ENCODE measurements around the gene KLHL10. TPM values are rescaled to one million over a fixed set of nuclear protein-coding genes. Genes with fewer than 3 reads are reported as not detected.

The KLHL10 gene
- polyA plus RNA-seq, 1 of the 3 experiments (the other 2 are of a cell fraction), result 0.02 TPM

DNA sequence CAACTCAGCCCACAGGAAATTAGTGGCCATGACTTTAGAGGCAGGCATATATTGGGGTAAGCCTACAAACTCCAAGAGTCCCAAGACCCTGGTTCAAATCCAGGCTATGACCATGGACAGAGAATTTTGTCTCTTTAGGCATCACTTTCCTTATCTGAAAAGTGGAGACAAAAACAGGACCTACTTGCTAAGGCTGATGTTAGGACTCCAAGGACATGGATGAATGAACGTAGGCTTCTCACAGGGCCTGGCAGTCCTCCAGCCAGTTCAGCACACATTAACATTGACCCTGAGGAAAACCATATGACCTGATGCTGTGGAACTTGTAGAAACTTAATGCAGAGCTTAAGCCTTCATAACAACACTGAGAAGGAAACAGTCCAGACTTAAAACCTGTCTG is 23.4 kb upstream of the KLHL10 start:
- Histone ChIP-seq H3K9me3 (no peaks in the 10 kb centered on the region), H3K4me2 (peak overlapping the region; percentile 99), H3K9ac (peak overlapping the region; percentile 87), H3F3A (replicated peaks; ENCODE audit: insufficient read depth) (no peaks in the 10 kb centered on the region), H3K4me3 (ENCODE audit: low read depth in 2 of 2, low read length in 1 of 2) (peak overlapping the region; percentile 75 to 93), H4K20me1 (ENCODE audit: insufficient read depth) (peaks cover 14% of the 10 kb centered on the region), H3K27me3 (ENCODE audit: insufficient read depth) (no peaks in the 10 kb centered on the region), H3K79me2 (ENCODE audit: insufficient read depth) (peaks cover 73% of the 10 kb centered on the region), H3K4me1 (ENCODE audit: control insufficient read depth in 1 of 2, insufficient read depth in 2 of 2, low read depth in 1 of 2, low read length in 1 of 2) (peaks cover 15 to 24% of the 10 kb centered on the region in 2 experiments; a peak in 2 of 4 replicates), H3K36me3 (replicated peaks in 1 of 2; ENCODE audit: control insufficient read depth in 1 of 2, insufficient read depth in 2 of 2, low read length in 1 of 2) (peaks cover 3 to 11% of the 10 kb centered on the region in 2 experiments), H2AFZ (ENCODE audit: low read depth) (no peak overlapping the region), H3K9me2 (no peaks in the 10 kb centered on the region), H3K27ac (ENCODE audit: low read depth in 2 of 2, low read length in 1 of 2) (no peak overlapping the region; a peak in 1 of 4 replicates)
- POLR2A ChIA-PET, result no interaction called here
- DNase-seq, result no peak
- TF ChIP-seq, protein P1, sequence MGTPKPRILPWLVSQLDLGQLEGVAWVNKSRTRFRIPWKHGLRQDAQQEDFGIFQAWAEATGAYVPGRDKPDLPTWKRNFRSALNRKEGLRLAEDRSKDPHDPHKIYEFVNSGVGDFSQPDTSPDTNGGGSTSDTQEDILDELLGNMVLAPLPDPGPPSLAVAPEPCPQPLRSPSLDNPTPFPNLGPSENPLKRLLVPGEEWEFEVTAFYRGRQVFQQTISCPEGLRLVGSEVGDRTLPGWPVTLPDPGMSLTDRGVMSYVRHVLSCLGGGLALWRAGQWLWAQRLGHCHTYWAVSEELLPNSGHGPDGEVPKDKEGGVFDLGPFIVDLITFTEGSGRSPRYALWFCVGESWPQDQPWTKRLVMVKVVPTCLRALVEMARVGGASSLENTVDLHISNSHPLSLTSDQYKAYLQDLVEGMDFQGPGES (IDR thresholded peaks at IDR 0.05; ENCODE audit: low read depth, low read length), result no peak
- TF ChIP-seq REST (IDR thresholded peaks at IDR 0.05; ENCODE audit: low read depth, low read length) (0 out of 2 replicates have a peak, but pooled peaks have one; percentile 45), NFIC (IDR thresholded peaks at IDR 0.05; ENCODE audit: borderline replicate concordance) (no peak), MEF2A (IDR thresholded peaks at IDR 0.05; ENCODE audit: borderline replicate concordance, low read depth) (no peak)
- 79% methylated on average over 1 of the region's 1 CpG for WGBS (ENCODE audit: low lambda C conversion rate)
- CTCF ChIA-PET, result interaction anchor here (1.0 to 2.1 kb wide), 3 partner anchors 13 to 158 kb away, joined by 3 to 9 read pairs (median 4); no protein-coding TSS in a partner anchor

GRCh38 chr17:41816637-41817320 is 20.8 kb upstream of the KLHL10 start:
- ChIA-PET POLR2A (no interaction called here), CTCF (interaction anchor here (1.0 to 1.2 kb wide), 2 partner anchors 10 to 16 kb away, joined by 3 read pairs; no protein-coding TSS in a partner anchor)
- 99% methylated on average over 16 of the region's 23 CpGs for WGBS (ENCODE audit: low lambda C conversion rate)

More at GRCh38 chr17:41816637-41817320, 20.8 kb upstream of the KLHL10 start:
- Histone ChIP-seq H3K4me1 (ENCODE audit: control insufficient read depth in 1 of 2, insufficient read depth in 2 of 2, low read depth in 1 of 2, low read length in 1 of 2) (peaks cover 3 to 10% of the 10 kb centered on the region in 2 experiments; a peak in 1 of 4 replicates), H3K9me3 (no peaks in the 10 kb centered on the region), H4K20me1 (ENCODE audit: insufficient read depth) (peaks cover 8% of the 10 kb centered on the region; the same call in 1 of the 2 replicates), H3K4me2 (no peak overlapping the region), H2AFZ (ENCODE audit: low read depth) (no peak overlapping the region), H3K4me3 (ENCODE audit: low read depth in 2 of 2, low read length in 1 of 2) (no peak overlapping the region), H3K9me2 (no peaks in the 10 kb centered on the region), H3F3A (replicated peaks; ENCODE audit: insufficient read depth) (no peaks in the 10 kb centered on the region), H3K36me3 (replicated peaks in 1 of 2; ENCODE audit: control insufficient read depth in 1 of 2, insufficient read depth in 2 of 2, low read length in 1 of 2) (peaks cover 3 to 19% of the 10 kb centered on the region in 2 experiments), H3K79me2 (ENCODE audit: insufficient read depth) (peaks cover 50% of the 10 kb centered on the region), H3K27me3 (ENCODE audit: insufficient read depth) (no peaks in the 10 kb centered on the region), H3K9ac (no peak overlapping the region), H3K27ac (ENCODE audit: low read depth in 2 of 2, low read length in 1 of 2) (no peak overlapping the region)
- TF ChIP-seq NFIC (IDR thresholded peaks at IDR 0.05; ENCODE audit: borderline replicate concordance), result no peak
- TF ChIP-seq REST (IDR thresholded peaks at IDR 0.05; ENCODE audit: low read depth, low read length), result no peak
- no peak for TF ChIP-seq POLR2AphosphoS5 (IDR thresholded peaks at IDR 0.05; ENCODE audit: low read depth, low read length)
- no peak for TF ChIP-seq RFX5 (IDR thresholded peaks at IDR 0.05; ENCODE audit: low read length)
- TF ChIP-seq TCF12 (IDR thresholded peaks at IDR 0.05), result no peak
- no peak for TF ChIP-seq RCOR1 (IDR thresholded peaks at IDR 0.05; ENCODE audit: low read length)
- TF ChIP-seq GABPA (IDR thresholded peaks at IDR 0.05; ENCODE audit: low read depth), result no peak
- TF ChIP-seq, protein P2, sequence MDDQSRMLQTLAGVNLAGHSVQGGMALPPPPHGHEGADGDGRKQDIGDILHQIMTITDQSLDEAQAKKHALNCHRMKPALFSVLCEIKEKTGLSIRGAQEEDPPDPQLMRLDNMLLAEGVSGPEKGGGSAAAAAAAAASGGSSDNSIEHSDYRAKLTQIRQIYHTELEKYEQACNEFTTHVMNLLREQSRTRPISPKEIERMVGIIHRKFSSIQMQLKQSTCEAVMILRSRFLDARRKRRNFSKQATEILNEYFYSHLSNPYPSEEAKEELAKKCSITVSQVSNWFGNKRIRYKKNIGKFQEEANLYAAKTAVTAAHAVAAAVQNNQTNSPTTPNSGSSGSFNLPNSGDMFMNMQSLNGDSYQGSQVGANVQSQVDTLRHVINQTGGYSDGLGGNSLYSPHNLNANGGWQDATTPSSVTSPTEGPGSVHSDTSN (IDR thresholded peaks at IDR 0.05), result no peak
- TF ChIP-seq MEF2A (IDR thresholded peaks at IDR 0.05; ENCODE audit: borderline replicate concordance, low read depth), result no peak
- no peak for TF ChIP-seq TEAD4 (IDR thresholded peaks at IDR 0.05; ENCODE audit: borderline replicate concordance, insufficient read depth)
- no peak for DNase-seq

Measured in SK-N-SH (cell line).